Adrenal gland (tissue), 12 donors: ENCODE data around the gene SNRNP27. TPM values are rescaled to one million over a fixed set of nuclear protein-coding genes. Genes with fewer than 3 reads are reported as not detected.

ENCODE experiments used
- DNase-seq, 7 donors: peaks; one replicate each; pipeline ENCODE4 v3.0.0-alpha.2; 2019 to 2020
- H3K27ac ChIP-seq, 5 donors: fragments of 200-600 bp; sonication (generic) in 4 of 5; 1 replicate in 3 of 5; 2 replicates in 2 of 5; pipeline versions ENCODE4 v1.5.1 to v1.8.0; 2016 to 2020; ENCODE audit warnings: mild to moderate bottlenecking in 1 of 5
- H3K27me3 ChIP-seq: fragments of 200-600 bp; 2 replicates; pipeline ENCODE4 v1.8.0; 2021
- H3K36me3 ChIP-seq, 2 donors: fragments of 200-600 bp; replicated peaks in 1 of 2; 1 replicate in 1 of 2; 2 replicates in 1 of 2; pipeline versions ENCODE4 v1.5.1 to v1.8.0; 2018 to 2022
- H3K4me1 ChIP-seq, 2 donors: fragments of 200-600 bp; replicated peaks in 1 of 2; 1 replicate in 1 of 2; 2 replicates in 1 of 2; pipeline versions ENCODE4 v1.5.1 to v1.8.0; 2018 to 2021
- H3K4me3 ChIP-seq, 4 donors: fragments of 200-600 bp; sonication (generic) in 3 of 4; one replicate each; pipeline ENCODE4 v1.5.1; 2016 to 2018
- H3K9me3 ChIP-seq, 3 donors: fragments of 200-600 bp; sonication (generic) in 1 of 3; replicated peaks in 1 of 3; 1 replicate in 2 of 3; 2 replicates in 1 of 3; pipeline versions ENCODE4 v1.5.1 to v1.8.0; 2016 to 2021
- CTCF ChIP-seq, 6 experiments: fragments of 450-650 bp in 4 of 6; fragments of 200-600 bp in 2 of 6; sonication (generic) in 1 of 6; IDR thresholded peaks; 1 replicate in 5 of 6; 2 replicates in 1 of 6; pipeline versions ENCODE4 v1.5.1 to v1.8.0; 2016 to 2021; ENCODE audit warnings: antibody characterized with exemption in 6 of 6, mild to moderate bottlenecking in 2 of 6, moderate library complexity in 1 of 6
- POLR2A ChIP-seq, 2 donors: fragments of 450-650 bp; IDR thresholded peaks; one replicate each; pipeline ENCODE4 v1.6.1; 2017; ENCODE audit warnings: antibody characterized with exemption in 2 of 2, mild to moderate bottlenecking in 2 of 2, moderate library complexity in 1 of 2
- WGBS, 4 donors: extraction: QIAGEN DNeasy Blood & Tissue Kit in 2 of 4; methylation state at CpG; one replicate each; pipeline versions ENCODE4 v1.1.5 to v1.1.7; 2013 to 2017; 5-methylcytosine and 5-hydroxymethylcytosine counted together
- intact Hi-C, 2 donors: fragments of 100-400 bp; cut with DNase I; formaldehyde crosslinking; loops; one replicate each; pipeline versions ENCODE4 v1.14.1 to v1.15.0; 2022 to 2023
- polyA plus RNA-seq, 3 donors: library from polyadenylated mRNA; stranded (reverse); fragments of 200-250 nt in 2 of 3; fragments of 350-450 nt in 1 of 3; fragmentation: Illumina TruSeq in 1 of 3; extraction: RNeasy Lipid Tissue Mini Kit (QIAGEN cat#74804) in 1 of 3; gene quantifications; one replicate each; pipeline ENCODE4 v1.2.3, GENCODE V29; 2013 to 2014
- total RNA-seq, 9 donors: library from RNA; depleted of rRNA in 4 of 9; stranded (reverse); fragments of >200 nt in 4 of 9; fragments of 120-200 nt in 1 of 9; fragmentation: NEBNext Ultra II Directional in 1 of 9; extraction: Animal tissue kit (Norgen Biotek cat#: 25700) in 1 of 9; gene quantifications; one replicate each; pipeline versions ENCODE4 v1.1.0 to v1.2.4, GENCODE V29; 2013 to 2023
- donor health status: healthy with polysubstance abuse.
- donor health status: Bipolar disorder and iron deficiency.
- donor health status: DM: yes; HTN: yes; CAD: no.
- donor health status: DM: no; HTN: no; CAD: no.
- donor health status: DM: no; HTN: no; CAD: no.
- donor health status: DM: yes; HTN: yes; CAD: no.

SNRNP27 gene
- total and polyA plus RNA-seq, 12 donors = 25.1 to 76.0 (median 45.2) TPM

GRCh38 chr2:69935011-69935410, 41.3 kb downstream of the SNRNP27 start:
- no peak overlapping the region for H3K4me3 ChIP-seq
- DNase-seq = no peak
- H3K9me3 ChIP-seq = no peaks in the 10 kb centered on the region
- WGBS, 4 donors = 94 to 97% (median 96%) methylated on average over 5 of the region's 5 CpGs
- TF ChIP-seq POLR2A (IDR thresholded peaks at IDR 0.05) = no peak
- no peak for TF ChIP-seq CTCF (IDR thresholded peaks at IDR 0.05)
- H3K36me3 ChIP-seq = peaks cover 0 to 42% of the 10 kb centered on the region in 2 donors
- peaks cover 8 to 14% of the 10 kb centered on the region in 2 donors for H3K4me1 ChIP-seq
- H3K27ac ChIP-seq = no peak overlapping the region
- no peaks in the 10 kb centered on the region for H3K27me3 ChIP-seq
- intact Hi-C loops = loop anchor here in 1 of 2 donors (10.0 kb wide), 1 partner anchor 110 kb away; no protein-coding TSS in a partner anchor

- Histone ChIP-seq H3K27ac (no peak overlapping the region), H3K27me3 (no peaks in the 10 kb centered on the region), H3K36me3 (peaks cover 0 to 46% of the 10 kb centered on the region in 2 donors), H3K4me1 (peaks cover 8 to 14% of the 10 kb centered on the region in 2 donors), H3K9me3 (no peaks in the 10 kb centered on the region), H3K4me3 (no peak overlapping the region)
- DNase-seq = no peak
- intact Hi-C loops = loop anchor here in 1 of 2 donors (10.0 kb wide), 1 partner anchor 108 kb away; no protein-coding TSS in a partner anchor
- TF ChIP-seq POLR2A (IDR thresholded peaks at IDR 0.05) (no peak), CTCF (IDR thresholded peaks at IDR 0.05) (no peak)
- 74 to 91% (median 82%) methylated on average over 10 to 11 of the region's 11 CpGs for WGBS, 4 donors
These were observed 43.1 kb downstream of the SNRNP27 start for GRCh38 chr2:69936906-69937305.

- Histone ChIP-seq H3K9me3 (no peaks in the 10 kb centered on the region), H3K27ac (no peak overlapping the region), H3K36me3 (peaks cover 0 to 46% of the 10 kb centered on the region in 2 donors), H3K4me1 (peaks cover 8 to 14% of the 10 kb centered on the region in 2 donors), H3K4me3 (no peak overlapping the region), H3K27me3 (no peaks in the 10 kb centered on the region)
- TF ChIP-seq POLR2A (IDR thresholded peaks at IDR 0.05) (no peak), CTCF (IDR thresholded peaks at IDR 0.05) (no peak)
- no peak for DNase-seq
- intact Hi-C loops = loop anchor here in 1 of 2 donors (10.0 kb wide), 1 partner anchor 107 kb away; no protein-coding TSS in a partner anchor
- WGBS, 4 donors = 92 to 95% (median 94%) methylated on average over 11 to 14 of the region's 14 CpGs
These were observed 44.2 kb downstream of the SNRNP27 start for GRCh38 chr2:69937968-69938367.

- Histone ChIP-seq H3K27me3 (no peaks in the 10 kb centered on the region), H3K36me3 (peaks cover 0 to 49% of the 10 kb centered on the region in 2 donors), H3K4me3 (no peak overlapping the region), H3K4me1 (peaks cover 0 to under 1% of the 10 kb centered on the region in 2 donors), H3K27ac (no peak overlapping the region), H3K9me3 (no peaks in the 10 kb centered on the region)
- intact Hi-C loops = loop anchor here in 1 of 2 donors (10.0 kb wide), 1 partner anchor 105 kb away; no protein-coding TSS in a partner anchor
- 83 to 90% (median 85%) methylated on average over 14 of the region's 14 CpGs for WGBS, 4 donors
- TF ChIP-seq POLR2A (IDR thresholded peaks at IDR 0.05) (no peak), CTCF (IDR thresholded peaks at IDR 0.05) (no peak)
- DNase-seq = no peak
These were observed 46.0 kb downstream of the SNRNP27 start for GRCh38 chr2:69939722-69940121.
